ENCODE results near the gene LIN7A.

DNA sequence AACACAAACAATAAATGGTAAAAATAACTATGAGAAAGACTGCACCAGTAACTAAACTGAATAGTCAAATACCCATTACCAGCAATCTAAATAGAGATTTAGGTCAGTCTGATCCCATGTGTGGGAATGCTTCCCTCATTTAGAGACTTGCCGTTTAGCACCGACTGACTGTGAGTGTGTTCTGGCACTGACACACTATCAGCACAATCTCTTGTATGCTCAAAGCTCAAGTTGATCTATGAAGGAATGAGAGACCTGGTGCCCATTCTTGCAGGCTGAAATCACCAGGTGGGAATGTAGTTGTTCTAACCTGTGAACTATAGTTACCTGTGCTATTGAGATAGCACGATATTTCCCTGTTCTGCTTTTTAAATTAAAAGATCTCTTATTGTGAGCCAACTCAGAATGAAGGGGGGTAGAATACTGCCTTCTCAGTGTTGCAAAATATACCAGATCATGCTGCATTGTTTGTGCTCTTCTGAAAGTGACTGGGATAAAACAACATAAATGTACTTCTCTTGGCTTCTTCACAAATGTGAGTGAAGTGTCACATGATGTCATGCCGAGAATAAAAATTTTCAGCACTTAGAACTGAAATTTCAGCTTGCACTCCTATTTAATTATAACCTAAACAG is 99.6 kb downstream of the LIN7A start:
- TF ChIP-seq, protein P1, sequence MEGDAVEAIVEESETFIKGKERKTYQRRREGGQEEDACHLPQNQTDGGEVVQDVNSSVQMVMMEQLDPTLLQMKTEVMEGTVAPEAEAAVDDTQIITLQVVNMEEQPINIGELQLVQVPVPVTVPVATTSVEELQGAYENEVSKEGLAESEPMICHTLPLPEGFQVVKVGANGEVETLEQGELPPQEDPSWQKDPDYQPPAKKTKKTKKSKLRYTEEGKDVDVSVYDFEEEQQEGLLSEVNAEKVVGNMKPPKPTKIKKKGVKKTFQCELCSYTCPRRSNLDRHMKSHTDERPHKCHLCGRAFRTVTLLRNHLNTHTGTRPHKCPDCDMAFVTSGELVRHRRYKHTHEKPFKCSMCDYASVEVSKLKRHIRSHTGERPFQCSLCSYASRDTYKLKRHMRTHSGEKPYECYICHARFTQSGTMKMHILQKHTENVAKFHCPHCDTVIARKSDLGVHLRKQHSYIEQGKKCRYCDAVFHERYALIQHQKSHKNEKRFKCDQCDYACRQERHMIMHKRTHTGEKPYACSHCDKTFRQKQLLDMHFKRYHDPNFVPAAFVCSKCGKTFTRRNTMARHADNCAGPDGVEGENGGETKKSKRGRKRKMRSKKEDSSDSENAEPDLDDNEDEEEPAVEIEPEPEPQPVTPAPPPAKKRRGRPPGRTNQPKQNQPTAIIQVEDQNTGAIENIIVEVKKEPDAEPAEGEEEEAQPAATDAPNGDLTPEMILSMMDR (IDR thresholded peaks at IDR 0.05): no peak
- TF ChIP-seq POLR2A (IDR thresholded peaks at IDR 0.05): no peak

Measured in uterus (tissue), 2 donors.